Measurements from ENCODE around the gene SLIT3.
A peak's percentile ranks its signal among the peaks of the same experiment; 100 is the strongest.

The SLIT3 gene

GRCh38 chr5:168680395-168680794, 620.5 kb downstream of the SLIT3 start:
- DNase-seq = no peak

- peak; percentile 77 for DNase-seq
These were observed 621.4 kb downstream of the SLIT3 start for GRCh38 chr5:168679515-168679920.

GRCh38 chr5:168676501-168676900, 624.4 kb downstream of the SLIT3 start:
- DNase-seq = no peak

GRCh38 chr5:168675883-168676408, 625.0 kb downstream of the SLIT3 start:
- DNase-seq = no peak

- no peak for DNase-seq
These were observed 626.0 kb downstream of the SLIT3 start for GRCh38 chr5:168674893-168675482.

- DNase-seq = no peak
These were observed 628.1 kb downstream of the SLIT3 start for GRCh38 chr5:168672888-168673287.

- DNase-seq = no peak
These were observed 628.9 kb downstream of the SLIT3 start for GRCh38 chr5:168672016-168672415.

GRCh38 chr5:168670881-168671575, 629.9 kb downstream of the SLIT3 start:
- no peak for DNase-seq

- no peak for DNase-seq
These were observed 631.1 kb downstream of the SLIT3 start for GRCh38 chr5:168669668-168670378.

- DNase-seq = no peak
These were observed 631.8 kb downstream of the SLIT3 start for GRCh38 chr5:168669156-168669555.

GRCh38 chr5:168668078-168668477, 632.9 kb downstream of the SLIT3 start:
- DNase-seq = no peak

- no peak for DNase-seq
These were observed 633.6 kb downstream of the SLIT3 start for GRCh38 chr5:168667301-168667840.

- no peak for DNase-seq
These were observed 634.6 kb downstream of the SLIT3 start for GRCh38 chr5:168666356-168666755.

- DNase-seq = no peak
These were observed 637.5 kb downstream of the SLIT3 start for GRCh38 chr5:168663276-168664004.

GRCh38 chr5:168661593-168662485, 639.1 kb downstream of the SLIT3 start:
- no peak for DNase-seq

- no peak for DNase-seq
These were observed 640.2 kb downstream of the SLIT3 start for GRCh38 chr5:168660691-168661090.

- no peak for DNase-seq
These were observed 641.6 kb downstream of the SLIT3 start for GRCh38 chr5:168659286-168659847.

- no peak for DNase-seq
These were observed 642.5 kb downstream of the SLIT3 start for GRCh38 chr5:168658394-168658793.

GRCh38 chr5:168656633-168657032, 644.3 kb downstream of the SLIT3 start:
- no peak for DNase-seq

GRCh38 chr5:168655316-168655715, 645.6 kb downstream of the SLIT3 start:
- DNase-seq = no peak

- no peak for DNase-seq
These were observed 646.7 kb downstream of the SLIT3 start for GRCh38 chr5:168654211-168654721.

Data from OCI-M1 (cell line).